A673 (cell line): ENCODE data around the gene PRAF2. TPM values are rescaled to one million over a fixed set of nuclear protein-coding genes. Genes with fewer than 3 reads are reported as not detected.

Source experiments
- BruUV-seq: library from RNA; stranded (reverse); fragments of 400-500 nt; replicated peaks from 2 replicates; lab custom pipeline; 2021; lab: Mats Ljungman, UMichigan
- CTCF ChIA-PET: fragments of 300-600 bp; sonication (Branson Sonifier 250); formaldehyde crosslinking; loops from one replicate; lab custom pipeline; 2022; ENCODE audit warnings: antibody characterized with exemption; lab: Charles Lee
- POLR2A ChIA-PET: fragments of 300-600 bp; sonication (Branson Sonifier 250); formaldehyde crosslinking; loops from one replicate; lab custom pipeline; 2022; ENCODE audit warnings: antibody characterized with exemption; ENCODE audit not compliant: low non-redundant PET; lab: Charles Lee
- DNase-seq: peaks from one replicate; pipeline ENCODE4 v3.0.0-alpha.2; 2015; ENCODE audit warnings: low spot score
- H3K27ac ChIP-seq: fragments of 200-600 bp; sonication (generic); 2 replicates; pipeline ENCODE4 v1.5.1; 2016; ENCODE audit warnings: mixed run types, low read depth, mild to moderate bottlenecking, mixed read lengths, antibody characterized with exemption, low read length; ENCODE audit not compliant: poor library complexity, severe bottlenecking
- H3K27me3 ChIP-seq: fragments of 200-600 bp; sonication (generic); replicated peaks from 2 replicates; pipeline ENCODE4 v1.6.1; 2017; ENCODE audit warnings: mixed run types, low read depth, mild to moderate bottlenecking, mixed read lengths, antibody characterized with exemption, low read length; ENCODE audit not compliant: insufficient read depth, poor library complexity
- H3K36me3 ChIP-seq: fragments of 200-600 bp; sonication (generic); 2 replicates; pipeline ENCODE4 v1.6.1; 2016; ENCODE audit warnings: mixed run types, mild to moderate bottlenecking, mixed read lengths, antibody characterized with exemption, low read length; ENCODE audit not compliant: insufficient read depth, poor library complexity, severe bottlenecking
- H3K4me1 ChIP-seq: fragments of 200-600 bp; sonication (generic); 2 replicates; pipeline ENCODE4 v1.6.1; 2017; ENCODE audit warnings: mixed run types, mild to moderate bottlenecking, mixed read lengths, antibody characterized with exemption, low read length; ENCODE audit not compliant: insufficient read depth, poor library complexity, severe bottlenecking
- H3K4me3 ChIP-seq: fragments of 200-600 bp; sonication (generic); 2 replicates; pipeline ENCODE4 v1.5.1; 2016; ENCODE audit warnings: low read depth, mixed run types, mild to moderate bottlenecking, mixed read lengths, low read length; ENCODE audit not compliant: poor library complexity, severe bottlenecking
- H3K9me3 ChIP-seq: fragments of 200-600 bp; sonication (generic); 2 replicates; pipeline ENCODE4 v1.6.1; 2016; ENCODE audit warnings: mixed run types, low read depth, mild to moderate bottlenecking, mixed read lengths, antibody characterized with exemption, low read length; ENCODE audit not compliant: poor library complexity, severe bottlenecking
- EZH2 ChIP-seq: fragments of 200-600 bp; sonication (generic); IDR thresholded peaks from 2 replicates; pipeline ENCODE4 v1.6.1; 2017; ENCODE audit warnings: borderline replicate concordance, low read depth, mild to moderate bottlenecking, mixed read lengths, antibody characterized with exemption, low read length; ENCODE audit not compliant: poor library complexity, severe bottlenecking
- intact Hi-C: fragments of 100-400 bp; cut with micrococcal nuclease; formaldehyde crosslinking; loops from one replicate; pipeline ENCODE4 v1.10.0; 2022; ENCODE audit not compliant: unreplicated experiment
- total RNA-seq: library from RNA; stranded (reverse); gene quantifications from 2 replicates; pipeline ENCODE4 v1.2.3, GENCODE V29; 2021
- TF ChIP-seq, protein P1 (sequence below): fragments of 300-800, 200-600 bp; sonication (generic); conservative IDR thresholded peaks from 2 replicates; pipeline ENCODE4 v1.5.1; 2017; ENCODE audit warnings: low read depth, mild to moderate bottlenecking, antibody characterized with exemption, low read length, moderate library complexity, mixed read lengths

Gene PRAF2
- total RNA-seq, 1 experiment from 2014 or later, result 21.3 TPM

DNA sequence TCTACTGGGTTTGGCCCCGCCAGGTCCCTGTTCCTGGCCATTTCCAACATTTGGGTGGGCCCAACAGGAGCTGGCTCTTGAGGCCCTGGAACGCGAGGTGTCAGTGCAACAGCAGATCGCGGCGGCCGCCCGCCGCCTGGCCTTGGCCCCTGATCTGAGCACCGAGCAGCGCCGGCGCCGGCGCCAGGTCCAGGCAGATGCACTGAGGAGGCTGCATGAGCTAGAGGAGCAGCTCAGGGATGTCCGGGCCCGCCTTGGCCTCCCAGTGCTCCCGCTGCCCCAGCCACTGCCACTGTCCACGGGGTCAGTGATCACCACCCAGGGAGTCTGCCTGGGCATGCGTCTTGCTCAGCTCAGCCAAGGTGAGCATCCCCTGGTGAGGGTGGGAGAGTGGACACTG is 9.5 kb downstream of the PRAF2 start:
- ChIA-PET POLR2A (no interaction called here), CTCF (no interaction called here)
- Histone ChIP-seq H3K4me1 (no peaks in the 10 kb centered on the region), H3K9me3 (no peaks in the 10 kb centered on the region), H3K27me3 (no peaks in the 10 kb centered on the region), H3K27ac (no peak overlapping the region), H3K36me3 (no peaks in the 10 kb centered on the region), H3K4me3 (no peak overlapping the region)
- TF ChIP-seq EZH2, result no peak
- TF ChIP-seq, protein P1, sequence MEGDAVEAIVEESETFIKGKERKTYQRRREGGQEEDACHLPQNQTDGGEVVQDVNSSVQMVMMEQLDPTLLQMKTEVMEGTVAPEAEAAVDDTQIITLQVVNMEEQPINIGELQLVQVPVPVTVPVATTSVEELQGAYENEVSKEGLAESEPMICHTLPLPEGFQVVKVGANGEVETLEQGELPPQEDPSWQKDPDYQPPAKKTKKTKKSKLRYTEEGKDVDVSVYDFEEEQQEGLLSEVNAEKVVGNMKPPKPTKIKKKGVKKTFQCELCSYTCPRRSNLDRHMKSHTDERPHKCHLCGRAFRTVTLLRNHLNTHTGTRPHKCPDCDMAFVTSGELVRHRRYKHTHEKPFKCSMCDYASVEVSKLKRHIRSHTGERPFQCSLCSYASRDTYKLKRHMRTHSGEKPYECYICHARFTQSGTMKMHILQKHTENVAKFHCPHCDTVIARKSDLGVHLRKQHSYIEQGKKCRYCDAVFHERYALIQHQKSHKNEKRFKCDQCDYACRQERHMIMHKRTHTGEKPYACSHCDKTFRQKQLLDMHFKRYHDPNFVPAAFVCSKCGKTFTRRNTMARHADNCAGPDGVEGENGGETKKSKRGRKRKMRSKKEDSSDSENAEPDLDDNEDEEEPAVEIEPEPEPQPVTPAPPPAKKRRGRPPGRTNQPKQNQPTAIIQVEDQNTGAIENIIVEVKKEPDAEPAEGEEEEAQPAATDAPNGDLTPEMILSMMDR, result no peak
- intact Hi-C loops, result no loop called here
- BruUV-seq, result no TSS peak
- DNase-seq, result no peak

DNA sequence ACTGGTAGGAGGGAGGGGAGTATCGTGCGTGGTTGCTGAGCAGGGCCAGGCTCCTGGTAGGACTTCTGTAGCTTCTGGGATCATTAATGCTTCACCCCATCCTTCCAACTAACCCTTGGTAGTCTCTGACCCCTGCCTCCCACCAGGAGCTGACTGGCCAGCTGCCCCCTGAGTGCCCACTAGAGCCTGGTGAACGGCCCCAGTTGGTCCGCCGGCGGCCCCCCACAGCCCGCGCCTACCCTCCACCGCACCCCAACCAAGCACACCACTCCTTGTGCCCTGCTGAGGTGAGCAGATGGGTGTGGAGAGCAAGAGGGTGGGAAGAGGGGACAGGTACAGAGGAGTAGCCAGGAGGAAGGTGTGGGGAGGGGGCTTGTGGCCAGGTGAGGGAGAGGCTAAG is 10.1 kb downstream of the PRAF2 start:
- DNase-seq, result no peak
- no TSS peak for BruUV-seq
- TF ChIP-seq EZH2, result no peak
- TF ChIP-seq, protein P1, result no peak
- intact Hi-C loops, result no loop called here
- H3K27ac ChIP-seq, result no peak overlapping the region
- CTCF ChIA-PET, result no interaction called here
- H3K4me1 ChIP-seq, result no peaks in the 10 kb centered on the region
- H3K4me3 ChIP-seq, result no peak overlapping the region
- no peaks in the 10 kb centered on the region for H3K27me3 ChIP-seq
- H3K9me3 ChIP-seq, result no peaks in the 10 kb centered on the region
- POLR2A ChIA-PET, result no interaction called here
- H3K36me3 ChIP-seq, result no peaks in the 10 kb centered on the region

DNA sequence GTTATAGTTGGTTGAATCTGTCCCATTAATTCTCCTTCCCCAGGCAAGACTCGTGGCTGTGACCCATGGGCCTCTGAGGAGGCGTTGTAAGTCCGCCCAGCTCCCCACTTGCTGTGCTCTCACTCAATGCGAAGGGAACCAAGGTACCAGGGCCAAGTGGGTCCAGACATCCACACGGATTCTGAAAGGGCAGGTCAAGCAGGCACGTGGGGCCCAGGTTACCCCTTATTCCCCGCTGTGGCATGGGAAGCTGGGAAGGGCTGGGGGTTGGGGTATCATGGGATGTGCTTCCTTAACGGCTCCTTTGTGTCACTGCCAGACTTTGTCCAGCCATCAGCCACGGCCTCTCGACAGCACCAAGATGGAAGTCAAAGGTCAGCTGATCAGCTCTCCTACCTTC is 11.9 kb downstream of the PRAF2 start:
- Histone ChIP-seq H3K36me3 (no peaks in the 10 kb centered on the region), H3K27ac (no peak overlapping the region), H3K27me3 (no peaks in the 10 kb centered on the region), H3K4me3 (no peak overlapping the region), H3K9me3 (no peaks in the 10 kb centered on the region), H3K4me1 (no peaks in the 10 kb centered on the region)
- POLR2A ChIA-PET, result no interaction called here
- TF ChIP-seq, protein P1, result no peak
- TF ChIP-seq EZH2, result no peak
- CTCF ChIA-PET, result no interaction called here
- no peak for DNase-seq
- no TSS peak for BruUV-seq
- intact Hi-C loops, result no loop called here
